Esophagus muscularis mucosa (tissue), 4 donors: Measurements from ENCODE around the gene TPRKB. TPM values are rescaled to one million over a fixed set of nuclear protein-coding genes. Genes with fewer than 3 reads are reported as not detected.

Source experiments
- DNase-seq: peaks from one replicate; pipeline ENCODE4 v3.0.0-alpha.2; 2017; ENCODE audit errors: extremely low spot score
- H3K27ac ChIP-seq, 4 donors: fragments of 200-600 bp; sonication (generic); replicated peaks in 1 of 4; 1 replicate in 3 of 4; 2 replicates in 1 of 4; pipeline ENCODE4 v1.5.1; 2016 to 2019; ENCODE audit warnings: mild to moderate bottlenecking in 1 of 4
- H3K27me3 ChIP-seq, 4 donors: fragments of 200-600 bp; sonication (generic); one replicate each; pipeline versions ENCODE4 v1.5.1 to v1.6.0; 2016 to 2019
- H3K36me3 ChIP-seq, 4 donors: fragments of 200-600 bp; sonication (generic); one replicate each; pipeline ENCODE4 v1.5.1; 2016 to 2019
- H3K4me1 ChIP-seq, 4 donors: fragments of 200-600 bp; sonication (generic); one replicate each; pipeline ENCODE4 v1.5.1; 2016 to 2019
- H3K4me3 ChIP-seq, 4 donors: fragments of 200-600 bp; sonication (generic); 1 replicate in 2 of 4; 2 replicates in 2 of 4; pipeline ENCODE4 v1.5.1; 2016 to 2019; ENCODE audit warnings: mild to moderate bottlenecking in 4 of 4, moderate library complexity in 1 of 4
- H3K9me3 ChIP-seq, 4 donors: fragments of 200-600 bp; sonication (generic); 1 replicate in 3 of 4; 2 replicates in 1 of 4; pipeline ENCODE4 v1.5.1; 2016 to 2019
- CTCF ChIP-seq, 3 experiments: fragments of 200-600 bp in 2 of 3; fragments of 450-650 bp in 1 of 3; sonication (generic) in 2 of 3; IDR thresholded peaks; one replicate each; pipeline ENCODE4 v1.5.1; 2017 to 2019; ENCODE audit warnings: antibody characterized with exemption in 3 of 3, mild to moderate bottlenecking in 2 of 3, moderate library complexity in 1 of 3
- EP300 ChIP-seq: sonication (generic); formaldehyde crosslinking; IDR thresholded peaks from one replicate; pipeline ENCODE4 v1.6.1; 2017; ENCODE audit warnings: antibody characterized with exemption
- POLR2A ChIP-seq: fragments of 450-650 bp; IDR thresholded peaks from one replicate; pipeline ENCODE4 v1.6.1; 2017; ENCODE audit warnings: antibody characterized with exemption, moderate library complexity, mild to moderate bottlenecking, low read depth
- POLR2AphosphoS5 ChIP-seq, 2 donors: sonication (generic); formaldehyde crosslinking; IDR thresholded peaks; one replicate each; pipeline ENCODE4 v1.6.1; 2017; ENCODE audit warnings: antibody characterized with exemption in 2 of 2
- WGBS: methylation state at CpG from one replicate; pipeline ENCODE4 v1.1.5; 2018; 5-methylcytosine and 5-hydroxymethylcytosine counted together
- intact Hi-C: fragments of 100-400 bp; cut with DNase I; formaldehyde crosslinking; loops from one replicate; pipeline ENCODE4 v1.15.1; 2023
- total RNA-seq, 4 donors: library from RNA; depleted of rRNA; stranded (reverse); fragments of >200 nt; gene quantifications; one replicate each; pipeline versions ENCODE4 v1.1.0 to v1.2.1, GENCODE V29; 2016

The TPRKB gene
- total RNA-seq, 4 donors from 2014 or later, result 13.6 to 30.3 (median 23.4) TPM

GRCh38 chr2:73749314-73749713, 12.2 kb upstream of the TPRKB start:
- TF ChIP-seq POLR2A (no peak), CTCF (IDR thresholded peaks at IDR 0.05) (no peak), EP300 (no peak), POLR2AphosphoS5 (IDR thresholded peaks at IDR 0.05) (no peak)
- intact Hi-C loops, result no loop called here
- no peak for DNase-seq
- no peak overlapping the region for H3K4me3 ChIP-seq
- H3K36me3 ChIP-seq, result peaks cover 3 to 76% (median 52%) of the 10 kb centered on the region in 4 donors
- no peaks in the 10 kb centered on the region for H3K9me3 ChIP-seq
- H3K27me3 ChIP-seq, result no peaks in the 10 kb centered on the region
- no peaks in the 10 kb centered on the region for H3K4me1 ChIP-seq
- H3K27ac ChIP-seq, result no peak overlapping the region
- WGBS, result 91% methylated on average over 2 of the region's 2 CpGs

DNA sequence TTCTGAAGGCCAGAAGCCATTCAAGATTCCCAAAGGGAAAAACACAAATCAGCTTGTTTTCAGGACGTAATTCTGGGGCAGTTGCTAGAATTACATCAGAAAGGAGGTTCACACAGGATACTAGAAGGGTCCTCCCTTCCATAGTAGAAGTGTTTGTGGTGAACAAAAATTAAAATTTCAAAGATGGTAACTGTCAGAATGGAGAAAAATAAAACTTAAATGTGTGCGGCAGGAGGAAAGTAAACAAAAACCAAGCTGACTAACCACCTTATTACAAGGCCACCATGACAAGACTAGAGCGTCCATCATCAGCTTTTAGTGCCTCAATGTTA, 9.7 kb upstream of the TPRKB start:
- Histone ChIP-seq H3K27me3 (no peaks in the 10 kb centered on the region), H3K4me1 (no peaks in the 10 kb centered on the region), H3K36me3 (peaks cover 3 to 70% (median 42%) of the 10 kb centered on the region in 4 donors), H3K9me3 (no peaks in the 10 kb centered on the region), H3K27ac (no peak overlapping the region), H3K4me3 (no peak overlapping the region)
- DNase-seq, result no peak
- TF ChIP-seq CTCF (IDR thresholded peaks at IDR 0.05) (no peak), POLR2A (no peak), EP300 (no peak), POLR2AphosphoS5 (IDR thresholded peaks at IDR 0.05) (no peak)
- 85% methylated on average over 3 of the region's 3 CpGs for WGBS
- intact Hi-C loops, result no loop called here

- no peaks in the 10 kb centered on the region for H3K4me1 ChIP-seq
- WGBS, result 91% methylated on average over 11 of the region's 11 CpGs
- no peak overlapping the region for H3K4me3 ChIP-seq
- H3K27me3 ChIP-seq, result no peaks in the 10 kb centered on the region
- peaks cover 3 to 70% (median 44%) of the 10 kb centered on the region in 4 donors for H3K36me3 ChIP-seq
- H3K27ac ChIP-seq, result no peak overlapping the region
- no peaks in the 10 kb centered on the region for H3K9me3 ChIP-seq
- no peak for DNase-seq
- intact Hi-C loops, result no loop called here
- TF ChIP-seq POLR2AphosphoS5 (IDR thresholded peaks at IDR 0.05) (no peak), CTCF (IDR thresholded peaks at IDR 0.05) (no peak), POLR2A (no peak), EP300 (no peak)
Observed at GRCh38 chr2:73746015-73746876, 9.1 kb upstream of the TPRKB start.

GRCh38 chr2:73740767-73741166, 3.6 kb upstream of the TPRKB start:
- DNase-seq, result no peak
- Histone ChIP-seq H3K27me3 (no peaks in the 10 kb centered on the region), H3K36me3 (peaks cover 0 to 41% (median 22%) of the 10 kb centered on the region in 4 donors), H3K4me1 (peaks cover 14 to 19% (median 18%) of the 10 kb centered on the region in 4 donors), H3K9me3 (no peaks in the 10 kb centered on the region), H3K4me3 (no peak overlapping the region), H3K27ac (no peak overlapping the region)
- TF ChIP-seq CTCF (IDR thresholded peaks at IDR 0.05), result no peak
- no peak for TF ChIP-seq EP300
- TF ChIP-seq POLR2A, result no peak
- TF ChIP-seq POLR2AphosphoS5 (IDR thresholded peaks at IDR 0.05), result no peak
- intact Hi-C loops, result no loop called here
- WGBS, result 87% methylated on average over 2 of the region's 2 CpGs
